Activated CD4-positive, alpha-beta T cell treated with anti-CD3 and anti-CD28 coated beads, Interleukin-2, amount 50 U/mL, for 48 hours (primary cell): Measurements from ENCODE around the gene RPS23.
A peak's percentile ranks its signal among the peaks of the same experiment; 100 is the strongest.
"Not testable (repeated sequence)": the region's sequence is repeated elsewhere in the genome, so short reads cannot be mapped to it uniquely, and the experiment has no call there.

Source experiments
- DNase-seq, 2 experiments: peaks; one replicate each; pipeline ENCODE4 v3.0.0-alpha.2; 2020

The RPS23 gene

DNA sequence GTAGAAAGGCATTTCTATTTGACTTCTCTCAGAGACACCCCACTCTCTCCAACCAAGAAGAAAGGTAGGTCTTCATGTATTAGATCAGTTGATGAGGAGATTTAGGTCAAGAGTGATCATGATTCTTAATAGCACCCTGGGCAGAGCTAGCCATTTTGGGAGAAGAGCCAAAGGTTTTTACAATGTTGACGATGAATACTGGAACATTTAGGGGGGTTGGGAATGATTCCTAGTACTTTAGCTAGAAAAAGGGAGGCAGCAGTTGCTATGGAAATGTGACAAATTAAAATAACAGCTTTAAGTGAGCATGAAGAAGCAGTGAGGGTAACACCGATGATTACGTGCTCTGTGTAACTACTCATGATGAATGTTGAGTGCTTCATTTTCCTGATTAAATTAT is 9.5 kb upstream of the RPS23 start:
- DNase-seq = no peak

DNA sequence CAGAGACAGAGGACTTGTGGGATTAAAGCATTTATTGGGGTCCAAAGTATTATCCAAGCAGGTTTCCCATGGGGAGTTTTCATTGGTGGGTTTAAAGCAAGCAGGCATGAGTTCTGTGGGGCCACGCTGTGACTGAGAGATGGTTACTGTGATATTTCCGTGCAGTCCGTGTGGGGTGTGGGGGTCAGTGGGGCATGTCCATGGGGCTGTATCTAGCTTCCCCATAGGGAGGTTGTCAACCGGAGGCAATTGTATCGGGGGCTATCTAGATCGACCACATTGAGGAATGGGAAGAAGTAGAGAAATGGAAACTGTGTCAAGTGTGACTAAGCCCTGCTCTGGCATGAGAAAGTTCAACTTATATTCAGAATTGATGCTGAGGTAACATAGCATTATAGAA is 7.1 kb upstream of the RPS23 start:
- DNase-seq = no peak

DNA sequence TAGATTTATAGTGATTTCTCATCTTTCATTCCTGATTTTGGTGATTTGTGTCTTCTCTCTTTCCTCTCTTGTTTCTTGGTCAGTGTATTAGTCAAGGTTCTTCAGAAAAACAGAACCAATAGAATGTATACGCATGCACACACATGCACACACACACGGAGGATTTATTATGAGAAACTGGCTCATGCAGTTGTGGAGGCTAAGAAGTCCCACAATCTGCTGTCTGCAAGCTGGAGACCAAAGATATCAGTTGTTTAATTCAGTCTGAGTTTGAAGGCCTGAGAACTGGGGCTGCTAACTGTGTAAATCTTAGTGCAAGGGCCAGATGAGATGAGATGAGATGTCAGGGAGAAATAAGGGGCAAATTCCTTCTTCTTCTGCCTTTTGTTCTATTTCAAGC is 5.7 kb upstream of the RPS23 start:
- DNase-seq = no peak

DNA sequence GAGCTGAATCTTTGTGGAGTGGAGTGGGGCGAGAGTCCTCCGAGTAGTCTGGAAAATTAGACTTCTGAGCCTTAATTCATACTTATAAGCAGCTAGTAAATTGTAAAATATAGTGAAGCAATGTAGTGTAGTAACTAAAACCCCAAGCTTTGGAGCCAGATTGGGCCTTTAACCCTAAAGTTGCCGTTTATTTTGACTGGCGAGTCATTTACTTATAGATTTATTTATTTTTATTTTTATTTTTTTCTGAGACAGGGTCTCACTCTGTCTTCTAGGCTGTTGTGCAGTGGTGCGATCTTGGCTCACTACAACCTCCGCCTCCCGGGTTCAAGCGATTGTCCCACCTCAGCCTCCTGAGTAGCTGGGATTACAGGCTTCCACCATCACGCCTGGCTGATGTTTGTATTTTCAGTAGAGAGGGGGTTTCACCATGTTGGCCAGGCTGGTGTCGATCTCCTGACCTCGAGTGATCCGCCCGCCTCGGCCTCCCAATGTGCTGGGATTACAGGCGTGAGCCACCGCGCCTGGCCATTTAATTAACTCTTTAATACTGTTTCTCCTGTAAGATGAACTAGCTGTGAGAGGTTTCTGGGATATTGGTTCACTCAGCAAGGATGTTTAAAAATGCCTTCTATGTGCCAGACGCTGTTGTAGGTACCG is 687 bp upstream of the RPS23 start:
- DNase-seq = no peak

DNA sequence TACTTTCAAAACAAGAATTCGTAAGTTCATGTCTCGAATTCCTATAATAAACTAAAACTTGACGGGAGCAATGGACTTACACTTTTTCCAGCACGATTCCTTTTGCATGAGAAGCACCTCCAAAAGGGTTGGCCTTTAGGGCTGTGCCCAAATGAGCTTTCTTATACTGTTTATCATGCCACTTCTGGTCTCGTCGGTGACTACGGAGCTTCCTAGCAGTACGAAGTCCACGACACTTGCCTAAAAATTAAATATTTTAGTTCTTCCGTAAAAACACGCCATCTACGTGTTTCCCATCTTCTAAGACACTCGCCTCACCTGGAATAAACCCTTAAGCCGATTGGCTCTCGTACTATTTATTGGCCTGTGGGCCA is 554 bp downstream of the RPS23 start:
- DNase-seq = peak in 1 of 2 experiments; percentile 5

DNA sequence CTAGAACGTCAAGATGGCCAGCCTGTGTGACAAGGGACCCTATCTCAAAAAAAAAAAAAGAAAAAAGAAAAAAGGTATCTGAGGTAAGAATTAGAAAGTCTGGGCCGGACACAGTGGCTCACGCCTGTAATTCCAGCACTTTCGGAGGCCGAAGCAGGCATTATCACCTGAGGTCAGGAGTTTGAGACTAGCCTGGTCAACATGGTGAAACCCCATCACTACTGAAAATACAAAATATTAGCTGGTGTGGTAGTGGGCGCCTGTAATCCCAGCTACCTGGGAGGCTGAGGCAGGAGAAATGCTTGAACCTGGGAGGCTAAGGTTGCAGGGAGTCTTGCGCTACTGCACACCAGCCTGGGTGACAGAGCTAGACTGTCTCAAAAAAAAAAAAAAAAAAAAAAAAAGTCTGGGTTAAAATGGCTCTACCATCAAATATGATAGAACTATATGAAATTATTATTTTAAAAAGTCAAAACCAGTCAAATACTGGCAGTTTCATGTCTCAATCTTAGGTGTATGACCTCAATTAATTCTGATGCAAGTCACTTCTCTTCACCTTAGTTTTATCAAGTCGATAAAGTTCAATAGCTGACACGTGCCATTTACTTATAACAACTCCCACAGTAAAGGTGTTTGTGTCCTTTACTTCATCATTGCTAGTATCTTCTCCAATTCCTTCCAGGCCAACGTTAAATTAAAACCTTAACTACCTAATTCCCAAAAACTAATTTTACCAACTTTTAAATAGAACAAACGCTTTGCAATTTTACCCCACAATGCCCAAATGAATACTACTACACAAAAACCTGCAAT is 1.1 kb downstream of the RPS23 start:
- DNase-seq = no peak

DNA sequence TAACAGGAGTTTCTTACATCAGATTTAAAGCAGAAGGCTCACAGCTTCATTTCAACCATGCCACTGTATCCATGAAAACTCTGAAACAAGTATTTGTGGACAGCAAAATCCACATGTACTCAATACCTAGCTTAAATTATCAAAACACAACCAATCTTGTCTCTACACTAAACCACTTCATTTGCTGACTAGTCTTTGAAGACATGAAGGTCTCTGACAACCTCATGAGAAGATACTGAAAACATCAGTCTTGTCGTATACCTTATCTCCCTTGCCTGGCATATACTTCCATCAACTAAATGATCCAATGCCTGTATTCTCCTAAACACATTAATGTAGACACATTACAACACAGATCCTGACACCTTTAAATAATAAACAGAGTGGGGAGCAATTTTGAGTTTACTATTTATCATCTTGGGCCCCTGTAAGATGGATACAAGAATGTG is 2.9 kb downstream of the RPS23 start:
- no peak for DNase-seq

DNA sequence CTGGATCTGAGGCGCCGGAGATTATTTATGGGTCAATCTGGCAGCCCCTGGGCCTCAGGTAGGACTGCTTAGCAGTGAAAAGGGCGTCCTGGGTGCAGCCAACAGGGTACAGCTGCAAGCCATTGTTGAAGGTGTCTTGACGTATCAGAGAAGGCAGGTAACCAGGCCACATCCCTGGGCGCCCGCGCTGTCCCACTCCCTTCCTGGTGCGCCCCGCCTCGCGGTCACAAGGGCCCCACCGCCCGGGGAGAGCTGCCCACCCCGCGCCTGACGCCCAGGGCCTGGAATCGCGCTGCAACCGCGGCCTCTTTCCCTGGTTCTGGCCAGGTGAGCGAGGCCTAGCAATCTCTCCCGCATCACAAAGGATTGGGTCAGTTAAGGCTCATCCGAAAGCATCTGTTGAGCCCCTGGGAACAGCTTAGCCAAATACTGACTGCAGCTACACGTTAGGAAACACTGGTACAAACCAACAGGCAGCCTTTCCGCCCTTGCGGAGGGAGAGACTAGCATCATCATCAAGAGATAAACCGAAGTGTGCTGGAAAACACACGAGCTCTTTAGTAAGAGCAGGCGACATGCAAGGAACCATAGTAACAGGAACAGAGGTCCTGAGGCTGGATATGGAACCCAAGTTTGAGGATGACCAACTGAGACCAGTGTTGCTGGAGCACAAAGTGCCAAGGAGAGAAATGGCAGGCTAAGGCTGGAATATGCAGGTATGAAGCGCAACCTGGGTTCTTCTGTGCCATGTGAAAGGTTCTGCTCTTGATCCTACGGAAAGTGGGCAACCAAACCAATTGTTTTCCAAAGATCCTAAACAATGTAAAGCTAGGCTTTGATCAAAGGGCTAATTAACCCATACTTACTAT is 3.6 kb downstream of the RPS23 start:
- peak; percentile 20 to 26 for DNase-seq

DNA sequence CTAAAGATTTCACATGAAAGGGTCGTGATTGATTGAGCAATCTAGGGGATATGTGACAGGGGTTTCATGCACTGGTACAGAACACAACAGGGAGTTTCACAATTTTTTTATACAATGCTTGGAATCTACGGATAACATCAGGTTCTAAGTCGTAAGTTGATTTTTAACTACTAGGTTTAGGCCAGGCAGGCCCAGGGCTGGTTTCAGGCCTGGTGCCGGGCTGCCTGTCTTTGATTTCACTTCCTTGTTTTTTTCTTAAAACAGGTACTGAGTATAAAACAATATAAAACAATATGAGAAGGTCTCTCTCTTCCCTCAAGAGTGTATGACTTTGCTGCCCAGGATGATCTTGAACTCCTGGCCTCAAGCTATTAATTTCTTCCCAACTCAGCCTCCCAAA is 4.7 kb downstream of the RPS23 start:
- peak in 1 of 2 experiments; percentile 8 for DNase-seq

DNA sequence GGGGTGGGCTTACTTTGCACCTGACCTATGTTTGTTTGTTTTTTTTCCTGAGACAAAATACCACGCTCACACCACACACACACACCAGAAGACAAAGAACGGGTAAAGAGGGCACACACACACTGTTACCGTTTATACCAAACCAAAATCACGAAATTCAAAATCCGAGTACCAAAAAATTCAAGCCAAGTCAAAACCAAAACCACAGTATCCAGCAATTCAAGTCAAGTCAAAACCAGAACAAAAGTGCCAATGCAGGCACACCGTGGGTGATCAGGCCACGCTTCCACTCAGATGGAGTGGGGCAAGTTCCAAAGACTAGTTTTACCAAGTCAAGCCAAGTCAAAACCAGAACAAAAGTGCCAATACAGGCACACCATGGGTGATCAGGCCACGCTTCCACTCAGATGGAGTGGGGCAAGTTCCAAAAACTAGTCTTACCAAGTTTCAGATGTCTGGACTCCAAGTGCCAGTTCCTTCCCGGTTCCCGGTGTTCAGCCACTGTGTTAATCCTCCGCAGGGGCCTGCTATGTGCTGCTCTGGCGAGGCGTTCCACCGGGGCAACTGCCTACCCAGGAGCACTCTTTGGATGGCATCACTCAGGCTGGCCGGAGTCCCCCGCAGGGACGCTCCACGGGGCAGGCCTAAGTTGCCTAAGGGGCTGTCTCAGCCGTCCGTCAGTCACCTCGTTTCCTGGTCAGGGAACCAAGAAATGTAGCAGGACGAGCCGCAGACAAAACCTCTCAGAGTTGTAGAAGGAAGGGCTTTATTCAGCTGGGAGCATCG is 5.4 kb downstream of the RPS23 start:
- peak; percentile 15 to 25 for DNase-seq

DNA sequence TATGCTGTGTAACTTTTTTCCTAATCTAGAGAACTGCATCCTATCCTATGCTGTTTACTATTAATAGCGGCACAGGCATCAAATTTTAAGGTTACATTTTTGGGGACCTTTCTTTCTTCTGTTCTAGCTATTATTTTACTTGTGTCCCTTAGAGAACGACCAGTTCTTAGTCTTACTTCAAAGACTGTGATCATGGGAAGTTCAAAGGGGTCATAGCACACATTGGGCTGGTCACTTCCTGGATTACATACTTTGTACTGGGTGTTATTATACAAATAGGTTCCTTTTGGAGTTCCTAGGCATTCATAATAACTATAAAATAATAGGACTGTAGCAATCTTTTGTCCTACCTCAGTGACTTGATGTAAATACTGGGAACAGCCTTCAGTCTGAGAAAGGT is 8.8 kb downstream of the RPS23 start:
- DNase-seq = not testable (repeated sequence)

DNA sequence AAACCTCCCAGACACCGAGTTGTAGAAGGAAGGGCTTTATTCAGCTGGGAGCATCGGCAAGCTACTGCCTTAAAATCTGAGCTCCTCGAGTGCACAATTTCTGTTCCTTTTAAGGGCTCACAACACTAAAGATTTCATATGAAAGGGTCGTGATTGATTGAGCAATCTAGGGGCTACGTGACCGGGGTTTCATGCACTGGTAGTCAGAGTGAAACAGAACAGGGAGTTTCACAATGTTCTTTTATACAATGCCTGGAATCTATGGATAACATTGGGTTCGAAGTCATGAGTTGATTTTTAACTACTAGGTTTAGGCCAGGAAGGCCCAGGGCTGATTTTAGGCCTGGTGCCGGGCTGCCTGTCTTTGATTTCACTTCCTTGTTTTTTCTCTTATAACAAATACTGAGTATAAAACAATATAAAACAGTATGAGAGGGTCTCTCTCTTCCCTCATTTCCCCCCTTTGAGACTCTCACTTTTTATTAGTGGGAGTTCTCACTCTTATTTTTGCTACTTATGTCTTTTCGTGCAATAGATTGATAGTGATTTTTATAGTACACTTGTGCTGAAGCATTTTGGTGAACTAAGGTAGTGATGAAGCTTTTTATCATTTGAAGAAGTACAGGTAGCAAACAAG is 10.7 kb downstream of the RPS23 start:
- DNase-seq = not testable (repeated sequence)

DNA sequence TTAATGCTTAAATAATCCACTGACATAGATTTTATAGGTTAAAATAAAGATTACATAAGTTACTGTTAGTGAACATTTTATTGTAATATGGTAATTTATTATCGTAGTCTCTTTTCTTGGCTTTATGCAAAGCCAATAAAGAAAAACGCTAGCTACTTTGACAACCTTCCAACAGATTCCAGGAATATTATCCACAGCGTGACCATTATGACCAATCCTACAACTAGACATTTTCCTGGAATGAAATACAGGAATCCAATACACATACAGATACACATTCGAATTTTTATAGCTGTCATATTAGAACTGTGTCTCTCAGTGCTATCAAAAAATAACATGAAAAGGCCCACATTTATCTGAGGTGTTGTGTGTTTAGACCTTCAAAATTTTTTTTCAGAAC is 13.1 kb downstream of the RPS23 start:
- DNase-seq = no peak

DNA sequence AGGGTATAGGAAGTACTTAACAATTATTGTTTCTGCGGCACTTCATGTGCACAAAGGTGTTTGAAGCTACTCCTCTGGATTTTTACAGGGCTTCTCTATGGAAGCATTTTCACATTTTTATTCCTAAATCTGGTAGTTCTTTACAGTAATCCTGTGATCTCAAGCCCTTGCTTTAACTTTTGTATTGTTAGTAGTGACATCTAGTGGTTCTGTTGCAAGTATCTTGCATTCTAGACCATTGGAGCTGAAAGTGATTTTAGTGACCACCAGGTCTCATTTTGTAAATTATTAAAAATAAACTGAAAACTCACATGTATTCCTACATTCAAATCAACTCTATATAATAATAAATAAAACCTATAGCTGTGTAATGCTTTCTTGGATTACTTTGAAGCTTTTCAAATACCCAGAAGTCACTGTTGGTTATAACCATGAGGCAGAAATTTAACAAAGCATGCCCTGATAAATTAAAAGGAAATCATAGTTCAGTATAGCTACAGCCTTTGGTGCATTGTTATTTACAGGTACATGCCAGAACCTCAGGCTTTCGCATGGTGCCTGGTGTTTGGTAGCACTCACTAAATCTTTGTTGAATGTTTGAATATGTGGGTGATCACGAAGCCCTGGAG is 18.9 kb downstream of the RPS23 start:
- DNase-seq = no peak

DNA sequence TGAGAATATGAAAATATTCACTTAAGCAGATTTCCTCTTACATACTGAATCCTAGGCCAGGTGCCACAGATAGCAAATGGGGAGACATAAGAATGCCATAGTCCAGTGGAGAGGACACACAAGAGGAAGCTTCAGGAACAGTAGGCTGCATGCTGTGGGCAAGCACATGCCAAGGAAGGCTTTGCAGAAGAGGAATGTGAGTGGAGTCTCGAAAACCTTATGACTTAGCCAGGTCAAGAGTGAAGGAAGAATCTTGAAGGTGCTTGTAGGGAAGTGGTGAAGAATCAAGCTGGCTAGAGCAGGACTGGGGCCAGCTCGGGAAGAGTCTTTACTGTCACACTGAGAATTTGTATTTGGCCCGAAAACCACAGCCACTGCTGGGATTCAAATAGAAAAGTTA is 20.4 kb downstream of the RPS23 start:
- DNase-seq = no peak

DNA sequence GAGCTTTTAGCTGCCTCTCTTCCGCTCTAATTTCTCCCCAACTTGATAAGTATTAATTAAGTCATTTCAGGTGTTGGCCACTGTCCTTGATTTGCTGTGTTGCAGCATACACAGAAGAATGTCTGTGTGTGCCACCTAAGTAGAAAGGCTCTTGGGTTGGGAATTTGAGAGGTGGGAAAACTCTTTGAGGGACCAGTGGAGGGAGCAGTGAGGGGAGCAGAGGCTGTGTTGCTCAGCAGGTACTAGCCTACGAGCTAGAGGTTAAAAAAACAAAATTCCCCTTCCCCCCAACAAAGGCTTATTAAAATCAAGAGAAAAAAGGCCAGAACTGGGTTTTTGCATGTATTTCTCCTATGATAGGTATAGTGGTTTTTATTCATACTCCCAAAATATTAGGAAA is 20.9 kb downstream of the RPS23 start:
- DNase-seq = no peak

DNA sequence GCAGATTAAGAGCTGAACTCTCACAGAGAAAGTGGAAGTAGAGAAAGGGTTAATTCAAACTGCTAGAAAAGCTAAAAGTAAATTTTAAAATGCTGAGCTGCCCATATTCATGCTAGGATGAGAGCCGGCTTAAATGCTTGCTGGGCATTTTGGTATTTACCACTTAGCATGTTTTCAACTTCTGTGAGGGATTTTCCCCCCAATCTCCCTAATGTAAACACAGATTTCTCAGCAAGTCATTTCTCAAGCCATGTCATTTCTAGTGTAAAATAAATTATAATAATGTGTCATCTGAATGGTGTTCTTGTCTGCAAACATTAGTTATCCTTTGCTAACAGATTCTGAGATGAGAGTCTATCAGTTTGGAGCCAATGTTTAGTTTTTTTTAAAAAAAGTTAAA is 22.3 kb downstream of the RPS23 start:
- DNase-seq = no peak

DNA sequence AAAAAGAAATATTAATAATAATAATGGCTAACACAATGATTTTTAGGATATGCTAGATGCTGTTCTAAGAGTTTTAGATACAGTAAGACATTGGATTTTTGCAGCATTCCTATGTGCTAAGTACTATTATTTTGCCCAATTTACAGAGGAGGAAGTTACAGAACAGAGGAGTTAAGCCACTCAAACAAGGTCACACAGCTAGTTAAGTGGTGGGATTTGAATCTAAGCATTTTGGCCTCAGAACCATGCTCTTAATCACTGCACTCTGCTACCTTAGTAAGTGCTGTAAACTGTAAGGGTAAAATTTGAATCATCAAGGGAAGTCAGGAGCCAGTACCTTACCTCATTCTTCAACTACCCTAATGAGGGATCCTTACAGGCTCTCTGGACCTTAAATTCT is 25.4 kb downstream of the RPS23 start:
- no peak for DNase-seq

DNA sequence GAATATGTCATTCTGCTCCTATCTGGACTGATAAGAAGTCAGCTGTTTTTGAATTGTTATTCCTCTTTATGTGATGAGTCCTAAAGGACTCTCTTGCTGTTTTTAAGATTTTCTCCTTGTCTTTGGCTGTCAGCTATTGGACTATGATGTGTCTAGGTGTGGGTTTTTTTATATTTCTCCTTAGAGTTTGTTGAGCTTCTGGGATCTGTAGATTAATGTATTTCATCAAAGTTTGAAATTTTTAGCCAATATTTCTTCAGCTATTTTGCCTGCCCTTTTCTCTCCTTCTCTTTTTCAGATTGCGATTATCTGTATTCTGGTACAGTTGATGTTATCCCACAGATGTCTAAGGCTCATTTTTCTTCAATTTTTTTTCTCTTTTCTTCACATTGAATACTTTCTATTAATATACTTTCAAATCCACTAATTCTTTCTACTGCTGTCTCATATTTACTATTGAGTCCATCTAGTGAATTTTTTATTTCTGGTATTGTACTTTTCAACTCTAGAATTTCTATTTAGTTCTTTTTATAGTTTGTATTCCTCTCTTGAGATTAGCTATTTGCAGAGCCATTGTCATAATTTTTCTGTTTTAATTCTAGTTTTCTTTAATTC is 31.1 kb downstream of the RPS23 start:
- DNase-seq = no peak

DNA sequence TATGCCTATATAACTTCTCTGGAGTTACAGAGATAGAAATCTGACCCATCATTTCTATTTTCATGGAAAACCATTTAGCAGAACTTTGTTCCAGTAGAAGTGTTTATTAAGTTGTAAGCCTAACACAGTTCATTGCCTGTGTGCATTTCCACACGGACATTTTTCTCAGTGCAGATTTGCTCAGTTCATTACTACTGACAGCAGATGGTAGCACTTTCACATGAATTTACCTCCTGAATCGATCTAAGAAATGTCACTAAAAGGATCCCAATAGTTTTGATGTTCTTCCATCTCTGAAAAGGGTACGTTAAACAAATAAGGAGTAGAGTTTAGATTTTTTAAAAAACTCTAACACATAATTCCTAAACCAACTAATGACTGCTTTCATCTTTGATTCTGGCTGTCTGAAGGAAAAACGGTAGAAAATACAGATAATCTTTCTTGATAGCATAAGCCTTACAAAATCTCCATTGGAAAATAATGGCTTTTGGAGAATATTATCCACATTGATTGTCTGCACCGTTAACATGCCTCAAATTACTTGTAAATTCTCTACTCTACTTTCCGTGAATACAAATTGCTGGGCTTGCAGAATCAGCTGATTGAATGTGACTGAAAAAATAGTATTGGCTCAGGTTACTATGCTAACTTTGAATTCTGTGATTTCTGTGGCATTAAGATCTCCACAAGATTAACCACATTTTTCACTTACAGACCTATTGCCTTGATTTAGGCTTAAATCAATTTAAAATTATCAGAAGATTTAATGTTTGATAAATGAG is 33.1 kb downstream of the RPS23 start:
- no peak for DNase-seq

DNA sequence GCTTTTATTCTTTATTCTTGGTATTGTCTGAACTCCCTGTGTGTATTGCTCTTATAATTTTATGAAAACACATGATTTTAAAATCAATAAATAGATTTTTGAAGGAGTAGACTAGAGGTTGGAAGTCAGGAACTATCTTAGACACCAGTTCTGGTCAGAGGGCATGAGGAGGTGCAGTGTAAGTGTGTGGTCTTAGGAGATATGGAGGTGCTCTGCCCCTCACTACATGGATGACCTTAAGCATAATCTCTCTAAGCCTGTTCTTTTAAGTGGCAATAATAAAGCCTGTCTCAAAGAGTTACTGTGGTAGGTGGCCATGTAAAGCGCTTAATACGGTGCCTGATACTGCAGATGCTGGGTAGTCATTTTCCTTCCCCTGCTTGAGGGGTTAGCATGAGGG is 34.0 kb downstream of the RPS23 start:
- no peak for DNase-seq
